RPMI7951 (cell line): ENCODE results near the gene MUC5B. TPM values are rescaled to one million over a fixed set of nuclear protein-coding genes. Genes with fewer than 3 reads are reported as not detected.
"Not testable (repeated sequence)": the region's sequence is repeated elsewhere in the genome, so short reads cannot be mapped to it uniquely, and the experiment has no call there.

Source experiments
- DNase-seq: peaks from one replicate; pipeline ENCODE4 v3.0.0-alpha.2; 2012; ENCODE audit warnings: low read depth
- total RNA-seq: library from RNA; depleted of rRNA; stranded (reverse); fragments of >200 nt; shearing (Covaris generic); gene quantifications from 2 replicates; pipeline ENCODE4 v1.2.3, GENCODE V29; 2014

The MUC5B gene
- total RNA-seq, 1 experiment from 2014 or later, result not detected

GRCh38 chr11:1231396-1232020 is 8.6 kb downstream of the MUC5B start:
- no peak for DNase-seq

- DNase-seq, result no peak
Measured at GRCh38 chr11:1232021-1232882, 9.4 kb downstream of the MUC5B start.

- DNase-seq, result no peak
Measured at GRCh38 chr11:1232883-1233321, 10.0 kb downstream of the MUC5B start.

GRCh38 chr11:1233351-1234053 is 10.6 kb downstream of the MUC5B start:
- no peak for DNase-seq

- no peak for DNase-seq
Measured at GRCh38 chr11:1234054-1234720, 11.3 kb downstream of the MUC5B start.

GRCh38 chr11:1234771-1235305 is 12.0 kb downstream of the MUC5B start:
- no peak for DNase-seq

- no peak for DNase-seq
Measured at GRCh38 chr11:1235306-1235900, 12.5 kb downstream of the MUC5B start.

- no peak for DNase-seq
Measured at GRCh38 chr11:1235901-1236315, 13.0 kb downstream of the MUC5B start.

- no peak for DNase-seq
Measured at GRCh38 chr11:1236316-1237127, 13.7 kb downstream of the MUC5B start.

- no peak for DNase-seq
Measured at GRCh38 chr11:1237128-1237580, 14.3 kb downstream of the MUC5B start.

GRCh38 chr11:1237851-1238250 is 15.0 kb downstream of the MUC5B start:
- DNase-seq, result no peak

GRCh38 chr11:1238767-1239595 is 16.1 kb downstream of the MUC5B start:
- DNase-seq, result no peak

GRCh38 chr11:1239596-1240205 is 16.8 kb downstream of the MUC5B start:
- DNase-seq, result no peak

- no peak for DNase-seq
Measured at GRCh38 chr11:1240771-1241170, 17.9 kb downstream of the MUC5B start.

GRCh38 chr11:1241706-1242105 is 18.8 kb downstream of the MUC5B start:
- DNase-seq, result no peak

- DNase-seq, result no peak
Measured at GRCh38 chr11:1242289-1242688, 19.4 kb downstream of the MUC5B start.

GRCh38 chr11:1242751-1243150 is 19.9 kb downstream of the MUC5B start:
- not testable (repeated sequence) for DNase-seq

- DNase-seq, result not testable (repeated sequence)
Measured at GRCh38 chr11:1243521-1243920, 20.7 kb downstream of the MUC5B start.

- DNase-seq, result not testable (repeated sequence)
Measured at GRCh38 chr11:1244557-1244956, 21.7 kb downstream of the MUC5B start.
